Caco-2 (cell line): ENCODE measurements around the gene FAM98C. TPM values are rescaled to one million over a fixed set of nuclear protein-coding genes. Genes with fewer than 3 reads are reported as not detected.

Source experiments
- BruUV-seq: library from RNA; stranded (reverse); fragments of 400-500 nt; replicated peaks from 2 replicates; lab custom pipeline; 2021; lab: Mats Ljungman, UMichigan
- CTCF ChIA-PET: fragments of 300-600 bp; sonication (Branson Sonifier 250); formaldehyde crosslinking; loops from one replicate; lab custom pipeline; 2022; ENCODE audit warnings: antibody characterized with exemption; lab: Charles Lee
- POLR2A ChIA-PET: fragments of 300-600 bp; sonication (Branson Sonifier 250); formaldehyde crosslinking; loops from one replicate; lab custom pipeline; 2022; ENCODE audit warnings: antibody characterized with exemption; lab: Charles Lee
- DNase-seq, 2 experiments: peaks; one replicate each; pipeline versions ENCODE4 v3.0.0 to v3.0.0-alpha.2; 2020 to 2022
- H3K27me3 ChIP-seq: replicated peaks from 2 replicates; pipeline ENCODE4 v1.6.0; 2011; ENCODE audit warnings: low read length; ENCODE audit not compliant: control insufficient read depth, insufficient read depth
- H3K36me3 ChIP-seq: 2 replicates; pipeline ENCODE4 v1.5.1; 2011; ENCODE audit warnings: low read length; ENCODE audit not compliant: control insufficient read depth, insufficient read depth
- H3K4me1 ChIP-seq: fragments of 250-450 bp; sonication (Bioruptor Pico); 2 replicates; pipeline ENCODE4 v1.5.1; 2020; ENCODE audit warnings: mild to moderate bottlenecking
- H3K4me3 ChIP-seq: 2 replicates; pipeline ENCODE4 v1.5.1; 2011; ENCODE audit warnings: low read depth, mild to moderate bottlenecking, control low read depth, low read length
- H3K9me3 ChIP-seq: fragments of 250-450 bp; sonication (Bioruptor Pico); 2 replicates; pipeline ENCODE4 v1.5.1; 2020; ENCODE audit warnings: mild to moderate bottlenecking, moderate library complexity
- H3K27ac Mint-ChIP-seq: one replicate; pipeline ENCODE4 v1.8.0; 2022; ENCODE audit warnings: mixed read lengths; ENCODE audit not compliant: unreplicated experiment
- H3K27me3 Mint-ChIP-seq: one replicate; pipeline ENCODE4 v1.8.0; 2022; ENCODE audit warnings: mixed read lengths; ENCODE audit not compliant: insufficient read depth, unreplicated experiment
- H3K36me3 Mint-ChIP-seq: one replicate; pipeline ENCODE4 v1.8.0; 2022; ENCODE audit warnings: mild to moderate bottlenecking, mixed read lengths; ENCODE audit not compliant: insufficient read depth, unreplicated experiment
- H3K4me1 Mint-ChIP-seq: one replicate; pipeline ENCODE4 v1.8.0; 2022; ENCODE audit warnings: low read depth, mixed read lengths; ENCODE audit not compliant: unreplicated experiment
- H3K4me3 Mint-ChIP-seq: one replicate; pipeline ENCODE4 v1.8.0; 2022; ENCODE audit warnings: mild to moderate bottlenecking, moderate library complexity, mixed read lengths; ENCODE audit not compliant: unreplicated experiment
- H3K9me3 Mint-ChIP-seq: one replicate; pipeline ENCODE4 v1.8.0; 2022; ENCODE audit warnings: mixed read lengths; ENCODE audit not compliant: unreplicated experiment
- CTCF ChIP-seq, 2 experiments: fragments of 200-600 bp in 1 of 2; IDR thresholded peaks; 1 replicate in 1 of 2; 2 replicates in 1 of 2; pipeline versions ENCODE4 v1.5.1 to v1.8.0; 2011 to 2022; ENCODE audit warnings: antibody characterized with exemption in 1 of 2, control low read depth in 1 of 2, inconsistent platforms in 1 of 2, low read depth in 1 of 2, low read length in 1 of 2, mild to moderate bottlenecking in 1 of 2, moderate library complexity in 1 of 2; ENCODE audit not compliant: insufficient read depth in 1 of 2, severe bottlenecking in 1 of 2, unreplicated experiment in 1 of 2
- intact Hi-C: fragments of 100-400 bp; cut with micrococcal nuclease; formaldehyde crosslinking; loops from one replicate; pipeline ENCODE4 v1.10.0; 2022; ENCODE audit not compliant: unreplicated experiment
- total RNA-seq: library from RNA; stranded (reverse); gene quantifications from 2 replicates; pipeline ENCODE4 v1.2.3, GENCODE V29; 2022

FAM98C gene
- total RNA-seq, 1 experiment from 2014 or later = 19.7 TPM

- DNase-seq = no peak
- ChIA-PET POLR2A (no interaction called here), CTCF (no interaction called here)
- Histone ChIP-seq H3K36me3 (no peaks in the 10 kb centered on the region), H3K4me3 (no peak overlapping the region), H3K9me3 (no peaks in the 10 kb centered on the region), H3K27me3 (no peaks in the 10 kb centered on the region; the same call in 1 of the 2 replicates), H3K4me1 (no peaks in the 10 kb centered on the region)
- Mint-ChIP-seq H3K4me3 (no peak overlapping the region), H3K4me1 (no peaks in the 10 kb centered on the region), H3K9me3 (no peaks in the 10 kb centered on the region), H3K27me3 (peaks cover 20% of the 10 kb centered on the region), H3K27ac (no peak overlapping the region), H3K36me3 (no peaks in the 10 kb centered on the region)
- TF ChIP-seq CTCF (IDR thresholded peaks at IDR 0.05; ENCODE audit: insufficient read depth in 1 of 2, low read depth in 1 of 2, low read length in 1 of 2, severe bottlenecking in 1 of 2, unreplicated experiment in 1 of 2) = no peak
- BruUV-seq = no TSS peak
- intact Hi-C loops = no loop called here
These were observed 45.3 kb downstream of the FAM98C start for GRCh38 chr19:38448225-38448624.

GRCh38 chr19:38449518-38449917, 46.6 kb downstream of the FAM98C start:
- CTCF ChIA-PET = interaction anchor here (0.6 kb wide), 1 partner anchor 400 kb away, joined by 3 read pairs; no protein-coding TSS in a partner anchor
- BruUV-seq = no TSS peak
- Mint-ChIP-seq H3K9me3 (no peaks in the 10 kb centered on the region), H3K27ac (no peak overlapping the region), H3K4me3 (no peak overlapping the region), H3K27me3 (peaks cover 13% of the 10 kb centered on the region), H3K4me1 (no peaks in the 10 kb centered on the region), H3K36me3 (no peaks in the 10 kb centered on the region)
- no peaks in the 10 kb centered on the region; the same call in 1 of the 2 replicates for H3K27me3 ChIP-seq
- DNase-seq = no peak
- no peaks in the 10 kb centered on the region for H3K4me1 ChIP-seq
- POLR2A ChIA-PET = no interaction called here
- H3K36me3 ChIP-seq = no peaks in the 10 kb centered on the region
- H3K4me3 ChIP-seq = no peak overlapping the region
- intact Hi-C loops = no loop called here
- no peak for TF ChIP-seq CTCF (IDR thresholded peaks at IDR 0.05; ENCODE audit: insufficient read depth in 1 of 2, low read depth in 1 of 2, low read length in 1 of 2, severe bottlenecking in 1 of 2, unreplicated experiment in 1 of 2)
- H3K9me3 ChIP-seq = no peaks in the 10 kb centered on the region

- Mint-ChIP-seq H3K4me1 (no peaks in the 10 kb centered on the region), H3K36me3 (no peaks in the 10 kb centered on the region), H3K27ac (no peak overlapping the region), H3K4me3 (no peak overlapping the region), H3K9me3 (no peaks in the 10 kb centered on the region), H3K27me3 (peaks cover 8% of the 10 kb centered on the region)
- DNase-seq = no peak
- CTCF ChIA-PET = interaction anchor here (0.8 kb wide), 1 partner anchor 48 kb away, joined by 3 read pairs; the partner anchor contains the start of gene FAM98C
- no peak overlapping the region for H3K4me3 ChIP-seq
- no peaks in the 10 kb centered on the region for H3K9me3 ChIP-seq
- no TSS peak for BruUV-seq
- no peaks in the 10 kb centered on the region for H3K36me3 ChIP-seq
- TF ChIP-seq CTCF (IDR thresholded peaks at IDR 0.05; ENCODE audit: insufficient read depth in 1 of 2, low read depth in 1 of 2, low read length in 1 of 2, severe bottlenecking in 1 of 2, unreplicated experiment in 1 of 2) = no peak
- POLR2A ChIA-PET = no interaction called here
- intact Hi-C loops = no loop called here
- no peaks in the 10 kb centered on the region; the same call in 1 of the 2 replicates for H3K27me3 ChIP-seq
- no peaks in the 10 kb centered on the region for H3K4me1 ChIP-seq
These were observed 48.1 kb downstream of the FAM98C start for GRCh38 chr19:38451036-38451435.
